Measurements from ENCODE around the gene HES1.

GRCh38 chr3:194093842-194094241 lies 42.1 kb upstream of the HES1 start:
- TF ChIP-seq CTCF (IDR thresholded peaks at IDR 0.05; ENCODE audit: low read depth, low read length, missing input control), result no peak
- no peak for TF ChIP-seq GABPA (IDR thresholded peaks at IDR 0.05 in 1 of 2, conservative IDR thresholded peaks at IDR 0.05 in 1 of 2)
- TF ChIP-seq SP1 (IDR thresholded peaks at IDR 0.05), result no peak
- no peak for TF ChIP-seq RAD21 (IDR thresholded peaks at IDR 0.05)
- no peak for TF ChIP-seq REST (IDR thresholded peaks at IDR 0.05)
- no peak for TF ChIP-seq ATF3 (IDR thresholded peaks at IDR 0.05)
- TF ChIP-seq ZBTB33 (IDR thresholded peaks at IDR 0.05), result no peak
- TF ChIP-seq RXRA (IDR thresholded peaks at IDR 0.05), result no peak
